SJSA1 (cell line): Measurements from ENCODE around the gene PPP1R1B. TPM values are rescaled to one million over a fixed set of nuclear protein-coding genes. Genes with fewer than 3 reads are reported as not detected.

Experiments
- DNase-seq, 2 experiments: peaks; one replicate each; pipeline ENCODE4 v3.0.0-alpha.2; 2015 to 2020; ENCODE audit warnings: low spot score in 2 of 2, low read depth in 1 of 2
- H3K27ac ChIP-seq: fragments of 250-450 bp; sonication (Bioruptor Pico); 2 replicates; pipeline ENCODE4 v1.5.1; 2020; ENCODE audit warnings: mild to moderate bottlenecking, moderate library complexity
- H3K27me3 ChIP-seq: fragments of 250-450 bp; sonication (Bioruptor Pico); replicated peaks from 2 replicates; pipeline ENCODE4 v1.5.1; 2020; ENCODE audit warnings: mild to moderate bottlenecking, moderate library complexity
- H3K36me3 ChIP-seq: fragments of 250-450 bp; sonication (Bioruptor Pico); 2 replicates; pipeline ENCODE4 v1.5.1; 2020; ENCODE audit warnings: mild to moderate bottlenecking
- H3K4me1 ChIP-seq: fragments of 250-450 bp; sonication (Bioruptor Pico); replicated peaks from 2 replicates; pipeline ENCODE4 v1.6.1; 2021; ENCODE audit warnings: mild to moderate bottlenecking
- H3K4me3 ChIP-seq: fragments of 250-450 bp; sonication (Bioruptor Pico); 2 replicates; pipeline ENCODE4 v1.5.1; 2020; ENCODE audit warnings: mild to moderate bottlenecking
- H3K9me3 ChIP-seq: fragments of 250-450 bp; sonication (Bioruptor Pico); replicated peaks from 2 replicates; pipeline ENCODE4 v1.5.1; 2020; ENCODE audit warnings: mild to moderate bottlenecking
- total RNA-seq: library from RNA; depleted of rRNA; stranded (reverse); fragments of >200 nt; shearing (Covaris generic); gene quantifications from 2 replicates; pipeline ENCODE4 v1.2.3, GENCODE V29; 2014

The PPP1R1B gene
- total RNA-seq, 1 experiment from 2014 or later, result not detected

- H3K36me3 ChIP-seq, result peaks cover 8% of the 10 kb centered on the region
- H3K4me1 ChIP-seq, result peaks cover 17% of the 10 kb centered on the region
- no peaks in the 10 kb centered on the region for H3K9me3 ChIP-seq
- H3K4me3 ChIP-seq, result no peak overlapping the region
- no peak overlapping the region for H3K27ac ChIP-seq
- DNase-seq, result peak; percentile 29 to 74
- H3K27me3 ChIP-seq, result no peaks in the 10 kb centered on the region
Observed at GRCh38 chr17:39653662-39654331, 27.0 kb downstream of the PPP1R1B start.

GRCh38 chr17:39655105-39655504, 28.4 kb downstream of the PPP1R1B start:
- Histone ChIP-seq H3K4me3 (no peak overlapping the region), H3K4me1 (peaks cover 17% of the 10 kb centered on the region), H3K9me3 (no peaks in the 10 kb centered on the region), H3K36me3 (peaks cover 12% of the 10 kb centered on the region), H3K27ac (no peak overlapping the region), H3K27me3 (no peaks in the 10 kb centered on the region)
- DNase-seq, result no peak

GRCh38 chr17:39658346-39658745, 31.6 kb downstream of the PPP1R1B start:
- Histone ChIP-seq H3K27me3 (no peaks in the 10 kb centered on the region), H3K27ac (no peak overlapping the region), H3K36me3 (peaks cover 26% of the 10 kb centered on the region), H3K4me3 (no peak overlapping the region), H3K9me3 (no peaks in the 10 kb centered on the region), H3K4me1 (peaks cover 2% of the 10 kb centered on the region; the same call in 1 of the 2 replicates)
- no peak for DNase-seq

DNA sequence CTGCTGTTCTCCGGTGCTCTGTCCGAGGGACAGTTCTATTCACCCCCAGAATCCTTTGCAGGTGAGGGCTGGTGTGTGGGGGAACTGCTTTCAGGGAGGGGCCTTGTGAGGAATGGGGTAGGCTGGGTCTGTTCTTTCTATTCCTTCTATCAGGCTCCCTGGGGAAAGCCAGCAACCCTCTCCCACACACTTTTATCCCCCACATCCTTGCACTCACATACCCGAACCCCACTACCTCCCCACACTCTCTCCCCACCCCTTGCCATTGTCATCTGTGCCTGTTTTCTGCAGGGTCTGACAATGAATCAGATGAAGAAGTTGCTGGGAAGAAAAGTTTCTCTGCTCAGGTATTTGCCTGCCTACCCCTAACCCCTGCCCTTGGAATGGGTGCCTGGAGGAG, 32.0 kb downstream of the PPP1R1B start:
- H3K36me3 ChIP-seq, result peaks cover 22% of the 10 kb centered on the region
- no peak overlapping the region for H3K27ac ChIP-seq
- no peak for DNase-seq
- H3K9me3 ChIP-seq, result no peaks in the 10 kb centered on the region
- H3K27me3 ChIP-seq, result no peaks in the 10 kb centered on the region
- H3K4me3 ChIP-seq, result no peak overlapping the region
- no peaks in the 10 kb centered on the region for H3K4me1 ChIP-seq

DNA sequence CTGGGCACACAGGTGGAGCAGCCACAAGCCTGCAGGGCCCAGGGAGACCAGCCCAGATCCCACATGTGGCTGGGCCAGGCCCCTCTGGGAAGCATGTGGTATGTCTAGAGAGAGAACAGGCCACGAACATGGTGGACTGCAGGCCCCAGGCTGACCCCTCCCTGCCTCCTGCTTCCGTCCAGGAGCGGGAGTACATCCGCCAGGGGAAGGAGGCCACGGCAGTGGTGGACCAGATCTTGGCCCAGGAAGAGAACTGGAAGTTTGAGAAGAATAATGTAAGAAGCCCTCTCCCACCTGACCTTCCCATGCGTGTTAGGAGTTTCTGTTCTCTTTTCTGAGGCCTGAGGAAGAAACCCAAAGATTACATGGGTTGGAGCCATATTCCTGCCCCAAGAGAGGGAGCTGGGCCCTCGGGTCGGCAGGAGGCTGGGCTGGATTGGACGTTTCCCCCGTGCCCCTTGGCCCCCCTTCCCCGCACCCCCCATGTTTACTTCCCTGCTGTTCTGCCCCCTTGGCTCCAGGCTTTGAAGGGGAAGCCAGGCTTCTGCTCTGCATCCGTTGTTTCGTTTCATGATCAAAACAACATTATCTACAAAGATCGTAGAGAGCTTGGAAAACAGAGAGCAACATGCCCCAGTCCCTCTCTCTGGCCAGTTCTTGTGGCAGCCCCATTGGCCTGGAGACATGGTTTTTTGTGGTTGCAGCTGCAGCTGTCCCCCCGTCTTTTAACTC, 32.7 kb downstream of the PPP1R1B start:
- no peak overlapping the region for H3K27ac ChIP-seq
- no peaks in the 10 kb centered on the region for H3K4me1 ChIP-seq
- H3K9me3 ChIP-seq, result no peaks in the 10 kb centered on the region
- no peaks in the 10 kb centered on the region for H3K27me3 ChIP-seq
- no peak for DNase-seq
- H3K4me3 ChIP-seq, result no peak overlapping the region
- peaks cover 17% of the 10 kb centered on the region for H3K36me3 ChIP-seq

- H3K27me3 ChIP-seq, result no peaks in the 10 kb centered on the region
- H3K9me3 ChIP-seq, result no peaks in the 10 kb centered on the region
- DNase-seq, result no peak
- no peaks in the 10 kb centered on the region for H3K4me1 ChIP-seq
- no peak overlapping the region for H3K4me3 ChIP-seq
- no peak overlapping the region for H3K27ac ChIP-seq
- peaks cover 17% of the 10 kb centered on the region for H3K36me3 ChIP-seq
Observed at GRCh38 chr17:39660011-39660360, 33.2 kb downstream of the PPP1R1B start.

GRCh38 chr17:39660397-39661385, 33.9 kb downstream of the PPP1R1B start:
- Histone ChIP-seq H3K27ac (no peak overlapping the region), H3K4me3 (no peak overlapping the region)
- DNase-seq, result no peak

GRCh38 chr17:39661744-39662541, 35.2 kb downstream of the PPP1R1B start:
- H3K4me3 ChIP-seq, result no peak overlapping the region
- DNase-seq, result no peak
- H3K27me3 ChIP-seq, result peaks cover 12% of the 10 kb centered on the region
- peaks cover 4% of the 10 kb centered on the region; the same call in 1 of the 2 replicates for H3K4me1 ChIP-seq
- H3K36me3 ChIP-seq, result peaks cover 17% of the 10 kb centered on the region
- no peaks in the 10 kb centered on the region for H3K9me3 ChIP-seq
- H3K27ac ChIP-seq, result no peak overlapping the region

More at GRCh38 chr17:39660397-39661385, 33.9 kb downstream of the PPP1R1B start:
- Histone ChIP-seq H3K36me3 (peaks cover 17% of the 10 kb centered on the region), H3K9me3 (no peaks in the 10 kb centered on the region), H3K4me1 (peaks cover under 1% of the 10 kb centered on the region; the same call in 1 of the 2 replicates), H3K27me3 (peaks cover under 1% of the 10 kb centered on the region; the same call in 1 of the 2 replicates)

DNA sequence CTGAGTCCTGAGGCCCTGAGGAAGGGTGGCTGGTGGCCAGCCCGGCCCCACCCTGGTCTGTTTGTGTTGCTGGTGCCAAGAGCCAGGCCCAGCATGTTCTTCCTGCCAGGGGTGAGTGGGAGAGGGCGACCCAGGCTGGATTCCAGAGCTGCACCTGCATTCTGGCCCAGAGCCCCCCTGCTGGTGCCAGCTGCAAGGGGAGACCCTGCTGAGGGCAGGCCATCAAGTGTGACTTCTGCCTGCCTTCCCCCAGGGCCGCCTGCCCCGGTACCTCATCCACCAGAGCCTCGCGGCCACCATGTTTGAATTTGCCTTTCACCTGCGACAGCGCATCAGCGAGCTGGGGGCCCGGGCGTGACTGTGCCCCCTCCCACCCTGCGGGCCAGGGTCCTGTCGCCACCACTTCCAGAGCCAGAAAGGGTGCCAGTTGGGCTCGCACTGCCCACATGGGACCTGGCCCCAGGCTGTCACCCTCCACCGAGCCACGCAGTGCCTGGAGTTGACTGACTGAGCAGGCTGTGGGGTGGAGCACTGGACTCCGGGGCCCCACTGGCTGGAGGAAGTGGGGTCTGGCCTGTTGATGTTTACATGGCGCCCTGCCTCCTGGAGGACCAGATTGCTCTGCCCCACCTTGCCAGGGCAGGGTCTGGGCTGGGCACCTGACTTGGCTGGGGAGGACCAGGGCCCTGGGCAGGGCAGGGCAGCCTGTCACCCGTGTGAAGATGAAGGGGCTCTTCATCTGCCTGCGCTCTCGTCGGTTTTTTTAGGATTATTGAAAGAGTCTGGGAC, 36.0 kb downstream of the PPP1R1B start:
- Histone ChIP-seq H3K9me3 (no peaks in the 10 kb centered on the region), H3K36me3 (peaks cover 17% of the 10 kb centered on the region), H3K4me1 (peaks cover 4% of the 10 kb centered on the region; the same call in 1 of the 2 replicates), H3K27me3 (peaks cover 18% of the 10 kb centered on the region), H3K27ac (no peak overlapping the region), H3K4me3 (no peak overlapping the region)
- DNase-seq, result no peak

- Histone ChIP-seq H3K4me3 (no peak overlapping the region), H3K27ac (no peak overlapping the region), H3K27me3 (peaks cover 21% of the 10 kb centered on the region), H3K36me3 (peaks cover 17% of the 10 kb centered on the region), H3K9me3 (0 out of 2 replicates have a peak, but pooled peaks cover 2% of the 10 kb centered on the region), H3K4me1 (peaks cover 7% of the 10 kb centered on the region)
- no peak for DNase-seq
Observed at GRCh38 chr17:39663340-39663687, 36.6 kb downstream of the PPP1R1B start.

DNA sequence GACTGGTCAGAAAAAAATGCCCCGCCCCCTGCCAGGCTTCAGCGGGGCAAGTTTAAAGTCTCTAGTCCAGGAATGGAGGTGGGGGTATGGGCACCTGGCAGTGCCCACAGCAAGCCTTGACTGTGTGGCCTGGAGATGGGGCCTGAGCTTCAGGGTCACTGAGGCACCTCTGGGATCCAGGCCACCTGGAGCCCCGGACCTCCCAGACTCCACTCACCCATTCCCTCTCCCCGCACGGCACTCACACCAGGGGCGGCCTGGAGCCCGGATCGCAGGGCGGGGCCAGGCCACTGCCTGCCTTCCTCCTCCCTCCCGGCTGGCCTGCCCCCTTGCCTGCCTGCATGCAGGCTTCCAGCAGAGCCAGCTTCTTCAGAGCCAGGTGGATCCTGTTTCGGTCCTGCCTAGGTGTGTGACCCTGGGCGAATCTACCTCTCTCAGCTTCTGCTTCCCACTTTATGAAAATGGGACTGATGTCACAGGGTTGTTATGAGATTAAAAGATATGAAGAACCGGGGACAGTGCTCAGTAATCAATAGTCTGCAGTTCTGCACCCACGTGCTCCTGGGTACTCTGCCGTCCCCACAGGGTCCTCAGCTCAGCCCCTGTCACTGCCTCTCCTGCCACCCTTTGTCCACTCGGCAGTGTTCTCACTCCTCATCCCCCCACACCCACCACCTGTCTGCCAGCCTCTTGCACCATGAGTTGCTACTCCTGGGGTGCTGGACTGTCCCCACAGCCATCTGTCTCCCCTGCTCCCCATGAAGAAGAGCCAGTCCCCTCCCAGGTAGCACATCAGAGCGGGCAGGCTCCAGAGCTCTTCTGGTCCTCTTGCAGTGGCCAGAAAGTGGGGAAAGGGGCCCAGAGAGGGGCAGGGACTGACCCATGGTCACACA, 37.2 kb downstream of the PPP1R1B start:
- H3K9me3 ChIP-seq, result 0 out of 2 replicates have a peak, but pooled peaks cover 2% of the 10 kb centered on the region
- peaks cover 17% of the 10 kb centered on the region for H3K36me3 ChIP-seq
- no peak overlapping the region for H3K4me3 ChIP-seq
- no peak overlapping the region for H3K27ac ChIP-seq
- no peak for DNase-seq
- H3K4me1 ChIP-seq, result peaks cover 11% of the 10 kb centered on the region
- H3K27me3 ChIP-seq, result peaks cover 26% of the 10 kb centered on the region
